ENCODE measurements around the gene FBRS.

FBRS gene

GRCh38 chr16:30703971-30704370, 45.7 kb downstream of the FBRS start:
- no peaks in the 10 kb centered on the region for H3K27me3 ChIP-seq (ENCODE audit: low read depth)
- DNase-seq (ENCODE audit: low spot score in 2 of 2) = no peak
- no peaks in the 10 kb centered on the region for H3K9me3 ChIP-seq
- no peak overlapping the region for H3K4me3 ChIP-seq
- in situ Hi-C loops (cut with MboI; ENCODE audit: low sequenced_read_pairs) = no loop called here
- H3K4me1 ChIP-seq = peaks cover 6% of the 10 kb centered on the region
- peaks cover 88% of the 10 kb centered on the region for H3K36me3 ChIP-seq (replicated peaks)

- Histone ChIP-seq H3K27me3 (ENCODE audit: low read depth) (no peaks in the 10 kb centered on the region), H3K4me1 (no peaks in the 10 kb centered on the region), H3K9me3 (no peaks in the 10 kb centered on the region), H3K4me3 (no peak overlapping the region), H3K36me3 (replicated peaks) (peaks cover 93% of the 10 kb centered on the region)
- in situ Hi-C loops (cut with MboI; ENCODE audit: low sequenced_read_pairs) = no loop called here
- no peak for DNase-seq (ENCODE audit: low spot score in 2 of 2)
These were observed 47.8 kb downstream of the FBRS start for GRCh38 chr16:30706046-30706445.

GRCh38 chr16:30710971-30711370, 52.7 kb downstream of the FBRS start:
- no peak for DNase-seq (ENCODE audit: low spot score in 2 of 2)
- in situ Hi-C loops (cut with MboI; ENCODE audit: low sequenced_read_pairs) = no loop called here
- Histone ChIP-seq H3K27me3 (ENCODE audit: low read depth) (no peaks in the 10 kb centered on the region), H3K36me3 (replicated peaks) (peaks cover 94% of the 10 kb centered on the region), H3K4me3 (no peak overlapping the region), H3K9me3 (no peaks in the 10 kb centered on the region), H3K4me1 (no peaks in the 10 kb centered on the region)

DNA sequence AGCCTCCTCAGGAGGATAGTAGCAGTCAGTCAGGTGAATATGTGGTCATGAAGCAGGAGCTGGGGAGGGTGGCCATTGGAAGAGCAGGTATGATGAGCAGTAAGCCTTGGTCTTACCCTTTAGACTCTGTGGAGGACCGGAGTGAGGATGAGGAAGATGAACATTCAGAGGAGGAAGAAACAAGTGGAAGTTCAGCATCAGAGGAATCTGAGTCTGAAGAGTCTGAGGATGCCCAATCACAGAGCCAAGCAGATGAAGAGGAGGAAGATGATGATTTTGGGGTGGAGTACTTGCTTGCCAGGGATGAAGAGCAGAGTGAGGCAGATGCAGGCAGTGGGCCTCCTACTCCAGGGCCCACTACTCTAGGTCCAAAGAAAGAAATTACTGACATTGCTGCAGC, 53.5 kb downstream of the FBRS start:
- Histone ChIP-seq H3K4me1 (no peaks in the 10 kb centered on the region), H3K27me3 (ENCODE audit: low read depth) (no peaks in the 10 kb centered on the region), H3K4me3 (no peak overlapping the region), H3K36me3 (replicated peaks) (peaks cover 94% of the 10 kb centered on the region), H3K9me3 (no peaks in the 10 kb centered on the region)
- in situ Hi-C loops (cut with MboI; ENCODE audit: low sequenced_read_pairs) = no loop called here
- DNase-seq (ENCODE audit: low spot score in 2 of 2) = no peak

- no peaks in the 10 kb centered on the region for H3K9me3 ChIP-seq
- H3K27me3 ChIP-seq (ENCODE audit: low read depth) = no peaks in the 10 kb centered on the region
- in situ Hi-C loops (cut with MboI; ENCODE audit: low sequenced_read_pairs) = no loop called here
- no peak for DNase-seq (ENCODE audit: low spot score in 2 of 2)
- H3K4me3 ChIP-seq = no peak overlapping the region
- H3K4me1 ChIP-seq = no peaks in the 10 kb centered on the region
- H3K36me3 ChIP-seq (replicated peaks) = peaks cover 85% of the 10 kb centered on the region
These were observed 57.7 kb downstream of the FBRS start for GRCh38 chr16:30715750-30716445.

DNA sequence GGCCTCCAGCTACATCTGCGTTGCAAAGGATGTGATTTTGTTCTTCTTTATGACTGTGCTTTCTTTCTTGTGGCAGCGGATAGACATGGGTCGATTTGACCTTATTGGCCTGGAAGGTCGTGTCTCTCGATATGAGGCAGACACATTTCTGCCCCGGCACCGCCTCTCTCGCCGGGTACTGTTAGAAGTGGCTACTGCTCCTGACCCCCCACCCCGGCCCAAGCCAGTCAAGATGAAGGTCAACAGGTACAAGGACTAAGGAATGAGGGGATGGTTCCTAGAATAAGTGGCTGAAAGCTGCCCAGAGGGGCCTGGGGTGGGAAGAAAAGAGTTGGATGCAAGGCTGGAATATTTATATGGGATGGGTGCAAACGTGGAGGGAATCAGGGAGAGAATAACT, 61.9 kb downstream of the FBRS start:
- Histone ChIP-seq H3K9me3 (no peaks in the 10 kb centered on the region), H3K36me3 (replicated peaks) (peaks cover 90% of the 10 kb centered on the region), H3K27me3 (ENCODE audit: low read depth) (no peaks in the 10 kb centered on the region), H3K4me3 (no peak overlapping the region), H3K4me1 (no peaks in the 10 kb centered on the region)
- in situ Hi-C loops (cut with MboI; ENCODE audit: low sequenced_read_pairs) = no loop called here
- DNase-seq (ENCODE audit: low spot score in 2 of 2) = no peak
